SU-DHL-6 (cell line): ENCODE data around the gene RPS6KA2.

Source experiments
- H2AFZ ChIP-seq: fragments of 200-600 bp; sonication (generic); 2 replicates; pipeline ENCODE4 v1.6.1; 2014; ENCODE audit warnings: low read depth, mild to moderate bottlenecking, moderate library complexity, mixed read lengths, antibody characterized with exemption, low read length; ENCODE audit not compliant: severe bottlenecking
- H3F3A ChIP-seq: fragments of 200-600 bp; shearing (Covaris generic); 2 replicates; pipeline ENCODE4 v1.6.0; 2016; ENCODE audit warnings: antibody characterized with exemption, mild to moderate bottlenecking; ENCODE audit not compliant: insufficient read depth
- H3K27ac ChIP-seq: fragments of 200-600 bp; sonication (generic); 2 replicates; pipeline ENCODE4 v1.5.1; 2016; ENCODE audit warnings: low read depth, mild to moderate bottlenecking, low read length, moderate library complexity, mixed read lengths
- H3K27me3 ChIP-seq: fragments of 200-600 bp; sonication (generic), shearing (Covaris generic); 2 replicates; pipeline ENCODE4 v1.6.0; 2014; ENCODE audit warnings: mild to moderate bottlenecking, low read length
- H3K36me3 ChIP-seq: fragments of 200-600 bp; sonication (generic); 2 replicates; pipeline ENCODE4 v1.6.1; 2014; ENCODE audit warnings: mild to moderate bottlenecking, low read length, mixed read lengths
- H3K4me2 ChIP-seq: fragments of 300-600, 200-600 bp; shearing (Covaris generic), sonication (generic); 2 replicates; pipeline ENCODE4 v1.6.0; 2014; ENCODE audit warnings: low read length, low read depth, mild to moderate bottlenecking; ENCODE audit not compliant: poor library complexity, severe bottlenecking
- H3K4me3 ChIP-seq: fragments of 200-600 bp; sonication (generic); 2 replicates; pipeline ENCODE4 v1.5.1; 2014; ENCODE audit warnings: antibody characterized with exemption, low read length, mild to moderate bottlenecking, mixed read lengths; ENCODE audit not compliant: insufficient read depth, poor library complexity, severe bottlenecking
- H3K79me2 ChIP-seq: fragments of 200-600 bp; sonication (generic); 2 replicates; pipeline ENCODE4 v1.6.1; 2014; ENCODE audit warnings: mild to moderate bottlenecking, low read length, moderate library complexity; ENCODE audit not compliant: insufficient read depth
- H3K9ac ChIP-seq: fragments of 200-600 bp; sonication (generic); 2 replicates; pipeline ENCODE4 v1.7.0; 2014; ENCODE audit warnings: mild to moderate bottlenecking, low read length
- H3K9me2 ChIP-seq: fragments of 200-600 bp; sonication (generic); replicated peaks from 2 replicates; pipeline ENCODE4 v1.6.1; 2014; ENCODE audit warnings: low read length; ENCODE audit not compliant: insufficient read depth
- H3K9me3 ChIP-seq: fragments of 200-600 bp; sonication (generic); 2 replicates; pipeline ENCODE4 v1.6.1; 2014; ENCODE audit warnings: low read length, mixed read lengths; ENCODE audit not compliant: insufficient read depth
- H4K20me1 ChIP-seq: fragments of 200-600 bp; sonication (generic); 2 replicates; pipeline ENCODE4 v1.6.1; 2014; ENCODE audit warnings: low read depth, mild to moderate bottlenecking, antibody characterized with exemption, low read length, moderate library complexity, mixed read lengths
- EZH2phosphoT487 ChIP-seq: fragments of 200-600 bp; sonication (generic), shearing (Covaris generic); conservative IDR thresholded peaks from 2 replicates; pipeline ENCODE4 v1.6.1; 2018; ENCODE audit warnings: mild to moderate bottlenecking, antibody characterized with exemption, low read length, moderate library complexity, mixed read lengths
- TF ChIP-seq, protein P1 (sequence below): fragments of 200-600 bp; sonication (generic); IDR thresholded peaks from one replicate; pipeline ENCODE4 v1.5.1; 2017; ENCODE audit warnings: antibody characterized with exemption, mild to moderate bottlenecking, low read length, moderate library complexity; ENCODE audit not compliant: insufficient read depth, poor library complexity, severe bottlenecking

Gene RPS6KA2

DNA sequence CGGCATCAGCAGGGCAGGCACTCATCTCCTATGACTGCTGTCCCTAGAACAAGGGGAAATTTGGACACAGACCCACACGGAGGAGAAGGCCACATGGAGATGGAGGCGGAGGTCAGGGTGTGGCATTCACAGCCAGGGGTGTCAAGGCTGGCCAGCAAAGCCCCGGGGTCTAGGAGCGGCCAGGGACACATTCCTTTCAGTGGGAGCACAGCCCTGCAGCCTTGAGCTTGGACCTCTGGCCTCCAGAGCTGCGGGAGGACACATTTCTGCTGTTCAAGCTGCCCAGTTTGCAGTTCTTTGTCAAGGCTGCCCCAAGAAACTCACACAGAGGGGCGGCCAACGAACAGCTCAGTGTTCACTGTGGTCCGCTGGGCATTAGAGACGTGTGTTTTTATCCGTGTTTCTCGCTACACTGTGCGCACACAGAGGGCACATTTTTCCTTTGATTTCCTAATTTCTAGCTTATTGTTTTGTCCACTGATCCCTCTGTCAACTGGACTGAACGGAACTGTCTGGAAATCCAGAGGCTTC, 150.9 kb downstream of the RPS6KA2 start:
- Histone ChIP-seq H3K4me3 (no peak overlapping the region), H3K36me3 (no peaks in the 10 kb centered on the region), H3K9ac (no peak overlapping the region), H3F3A (no peaks in the 10 kb centered on the region), H3K9me3 (no peaks in the 10 kb centered on the region), H2AFZ (no peak overlapping the region), H3K4me2 (no peak overlapping the region), H3K27me3 (no peaks in the 10 kb centered on the region), H3K9me2 (no peaks in the 10 kb centered on the region), H3K79me2 (no peaks in the 10 kb centered on the region), H3K27ac (no peak overlapping the region), H4K20me1 (no peaks in the 10 kb centered on the region)
- TF ChIP-seq EZH2phosphoT487 = no peak
- TF ChIP-seq, protein P1, sequence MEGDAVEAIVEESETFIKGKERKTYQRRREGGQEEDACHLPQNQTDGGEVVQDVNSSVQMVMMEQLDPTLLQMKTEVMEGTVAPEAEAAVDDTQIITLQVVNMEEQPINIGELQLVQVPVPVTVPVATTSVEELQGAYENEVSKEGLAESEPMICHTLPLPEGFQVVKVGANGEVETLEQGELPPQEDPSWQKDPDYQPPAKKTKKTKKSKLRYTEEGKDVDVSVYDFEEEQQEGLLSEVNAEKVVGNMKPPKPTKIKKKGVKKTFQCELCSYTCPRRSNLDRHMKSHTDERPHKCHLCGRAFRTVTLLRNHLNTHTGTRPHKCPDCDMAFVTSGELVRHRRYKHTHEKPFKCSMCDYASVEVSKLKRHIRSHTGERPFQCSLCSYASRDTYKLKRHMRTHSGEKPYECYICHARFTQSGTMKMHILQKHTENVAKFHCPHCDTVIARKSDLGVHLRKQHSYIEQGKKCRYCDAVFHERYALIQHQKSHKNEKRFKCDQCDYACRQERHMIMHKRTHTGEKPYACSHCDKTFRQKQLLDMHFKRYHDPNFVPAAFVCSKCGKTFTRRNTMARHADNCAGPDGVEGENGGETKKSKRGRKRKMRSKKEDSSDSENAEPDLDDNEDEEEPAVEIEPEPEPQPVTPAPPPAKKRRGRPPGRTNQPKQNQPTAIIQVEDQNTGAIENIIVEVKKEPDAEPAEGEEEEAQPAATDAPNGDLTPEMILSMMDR = no peak

DNA sequence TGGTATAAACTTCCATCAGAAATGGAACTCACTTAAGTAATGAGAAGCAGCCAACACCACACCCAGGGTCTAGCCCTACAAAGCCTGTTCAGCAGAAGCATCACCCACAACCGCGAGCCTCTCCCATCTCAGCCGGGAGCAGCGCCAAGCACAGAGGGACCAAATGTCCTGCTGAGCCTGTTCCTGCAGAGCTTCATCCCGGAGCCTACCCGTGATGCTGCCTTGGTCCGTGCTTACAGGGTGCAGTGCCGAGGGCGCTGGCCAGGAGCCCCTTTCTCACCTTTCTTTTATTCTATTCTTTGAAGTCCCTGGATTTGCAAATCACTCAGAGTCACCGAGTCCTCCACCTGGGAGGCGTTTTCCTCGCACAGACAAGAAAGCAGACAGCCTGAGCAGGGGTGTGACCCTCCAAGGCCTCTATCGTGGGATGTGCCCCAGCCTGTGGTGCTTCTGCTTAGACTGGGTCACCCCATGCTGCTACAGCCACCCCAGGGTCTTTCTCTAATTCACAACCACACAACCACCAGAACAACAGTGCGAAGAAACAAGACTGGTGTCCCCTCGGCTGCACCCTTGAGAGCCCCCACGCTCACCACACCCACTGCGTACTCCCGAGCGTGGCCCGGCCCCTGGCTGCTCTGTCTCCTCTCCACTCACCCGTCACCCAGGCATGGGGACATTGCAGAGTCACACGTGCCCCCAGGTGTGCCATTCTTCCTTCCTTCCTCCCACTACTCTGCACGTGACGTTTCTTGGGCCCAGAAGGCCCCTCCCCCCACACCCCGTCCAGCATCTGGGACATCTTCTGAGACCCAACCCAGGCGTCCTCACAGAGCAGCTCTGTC, 152.1 kb downstream of the RPS6KA2 start:
- no peak overlapping the region for H3K4me3 ChIP-seq
- H3F3A ChIP-seq = no peaks in the 10 kb centered on the region
- no peak overlapping the region for H3K4me2 ChIP-seq
- H3K36me3 ChIP-seq = no peaks in the 10 kb centered on the region
- no peaks in the 10 kb centered on the region for H3K9me2 ChIP-seq
- H3K27me3 ChIP-seq = no peaks in the 10 kb centered on the region
- H3K27ac ChIP-seq = no peak overlapping the region
- no peak for TF ChIP-seq EZH2phosphoT487
- TF ChIP-seq, protein P1 = no peak
- H3K9me3 ChIP-seq = no peaks in the 10 kb centered on the region
- H3K79me2 ChIP-seq = no peaks in the 10 kb centered on the region
- H4K20me1 ChIP-seq = no peaks in the 10 kb centered on the region
- no peak overlapping the region for H2AFZ ChIP-seq
- H3K9ac ChIP-seq = no peak overlapping the region

DNA sequence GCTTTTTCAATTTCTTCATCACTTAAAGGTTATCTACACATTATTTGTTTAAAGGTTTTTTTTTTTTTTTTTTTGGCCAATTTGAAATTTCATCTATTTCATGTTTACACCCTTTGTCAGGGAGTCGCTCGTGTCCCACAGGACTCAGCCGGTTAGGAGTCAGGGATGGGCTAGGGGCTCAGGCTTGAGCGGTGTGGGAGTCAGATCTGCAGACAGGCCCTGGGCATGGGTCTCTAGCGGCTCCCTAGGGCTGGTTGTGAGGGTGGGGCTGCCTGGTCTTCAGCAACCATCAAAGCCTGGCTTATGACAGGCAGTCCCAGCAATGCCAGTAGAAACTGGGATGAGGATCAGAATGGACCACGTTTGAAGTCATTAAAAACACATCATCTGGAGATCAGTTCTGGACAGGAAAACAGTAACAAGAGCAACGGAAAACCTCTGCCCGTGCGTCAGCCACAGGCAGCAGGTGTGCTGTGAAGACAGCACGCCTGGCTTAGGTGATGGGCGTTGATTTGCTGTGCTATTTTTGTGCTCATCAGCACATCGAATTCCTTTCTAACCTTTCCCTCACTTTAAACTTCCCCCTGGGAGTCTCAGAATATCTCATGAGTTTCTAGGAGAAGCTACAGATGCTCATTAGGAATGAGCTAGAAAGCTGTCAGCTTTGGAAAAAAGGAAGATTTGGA, 153.0 kb downstream of the RPS6KA2 start:
- TF ChIP-seq EZH2phosphoT487 = no peak
- TF ChIP-seq, protein P1 = no peak
- Histone ChIP-seq H3K4me2 (no peak overlapping the region), H3K27ac (no peak overlapping the region), H4K20me1 (no peaks in the 10 kb centered on the region), H3K9me3 (no peaks in the 10 kb centered on the region), H3K4me3 (no peak overlapping the region), H3F3A (no peaks in the 10 kb centered on the region), H3K36me3 (no peaks in the 10 kb centered on the region), H3K79me2 (no peaks in the 10 kb centered on the region), H3K27me3 (no peaks in the 10 kb centered on the region), H3K9me2 (no peaks in the 10 kb centered on the region), H2AFZ (no peak overlapping the region), H3K9ac (no peak overlapping the region)
